Ovary (tissue), 9 donors: ENCODE measurements around the gene REEP3. TPM values are rescaled to one million over a fixed set of nuclear protein-coding genes. Genes with fewer than 3 reads are reported as not detected.

Experiments used
- DNase-seq, 5 donors: peaks; one replicate each; pipeline ENCODE4 v3.0.0-alpha.2; 2019 to 2020
- H3K27ac ChIP-seq, 2 donors: fragments of 200-600 bp; one replicate each; pipeline versions ENCODE4 v1.5.1 to v1.8.0; 2019 to 2022
- H3K27me3 ChIP-seq: fragments of 200-600 bp; one replicate; pipeline ENCODE4 v1.8.0; 2022
- H3K36me3 ChIP-seq: fragments of 200-600 bp; sonication (generic); one replicate; pipeline ENCODE4 v1.5.1; 2019
- H3K4me1 ChIP-seq: one replicate; pipeline ENCODE4 v1.8.1; 2013; ENCODE audit warnings: mild to moderate bottlenecking, moderate library complexity; ENCODE audit not compliant: insufficient read depth
- H3K4me3 ChIP-seq: fragments of 200-600 bp; sonication (generic); one replicate; pipeline ENCODE4 v1.5.1; 2017
- H3K9me3 ChIP-seq, 2 donors: fragments of 200-600 bp in 1 of 2; sonication (generic) in 1 of 2; one replicate each; pipeline versions ENCODE4 v1.5.1 to v1.8.1; 2013 to 2019; ENCODE audit warnings: mild to moderate bottlenecking in 1 of 2, moderate library complexity in 1 of 2
- CTCF ChIP-seq, 3 donors: fragments of 450-650 bp in 2 of 3; fragments of 200-600 bp in 1 of 3; IDR thresholded peaks; one replicate each; pipeline versions ENCODE4 v1.5.1 to v1.8.0; 2016 to 2022; ENCODE audit warnings: antibody characterized with exemption in 3 of 3, mild to moderate bottlenecking in 1 of 3
- EP300 ChIP-seq: sonication (generic); formaldehyde crosslinking; IDR thresholded peaks from one replicate; pipeline ENCODE4 v1.6.1; 2017; ENCODE audit warnings: antibody characterized with exemption
- POLR2A ChIP-seq: fragments of 450-650 bp; IDR thresholded peaks from one replicate; pipeline ENCODE4 v1.6.1; 2017; ENCODE audit warnings: antibody characterized with exemption, mild to moderate bottlenecking, moderate library complexity
- WGBS, 3 donors: extraction: QIAGEN DNeasy Blood & Tissue Kit in 1 of 3; methylation state at CpG; one replicate each; pipeline versions ENCODE4 v1.1.5 to v1.1.7; 2013 to 2017; 5-methylcytosine and 5-hydroxymethylcytosine counted together
- intact Hi-C, 4 donors: fragments of 100-400 bp; cut with DNase I; formaldehyde crosslinking; loops; one replicate each; pipeline versions ENCODE4 v1.11.0 to v1.15.1; 2022 to 2023
- polyA plus RNA-seq, 2 donors: library from polyadenylated mRNA; stranded (reverse); fragments of 200-250 nt in 1 of 2; fragments of 350-450 nt in 1 of 2; fragmentation: Illumina TruSeq in 1 of 2; extraction: RNeasy Lipid Tissue Mini Kit (QIAGEN cat#74804) in 1 of 2; gene quantifications; one replicate each; pipeline ENCODE4 v1.2.3, GENCODE V29; 2013 to 2014
- total RNA-seq, 7 donors: library from RNA; depleted of rRNA in 2 of 7; stranded (reverse); fragments of >200 nt in 2 of 7; fragmentation: NEBNext Ultra II Directional in 3 of 7; extraction: Animal tissue kit (Norgen Biotek cat#: 25700) in 3 of 7; gene quantifications; one replicate each; pipeline versions ENCODE4 v1.1.0 to v1.2.4, GENCODE V29; 2016 to 2023
- donor health status: DM: no; HTN: no; CAD: no; lungs with moderate emphysema.
- donor health status: DM: no; HTN: no; CAD: no.
- donor health status: Bipolar disorder and iron deficiency.
- donor health status: DM: yes; HTN: yes; CAD: no.
- donor health status: DM: no; HTN: no; CAD: no.
- donor health status: DM: yes; HTN: yes; CAD: no.

REEP3 gene
- total and polyA plus RNA-seq, 9 donors, result 9.3 to 30.5 (median 23.1) TPM

DNA sequence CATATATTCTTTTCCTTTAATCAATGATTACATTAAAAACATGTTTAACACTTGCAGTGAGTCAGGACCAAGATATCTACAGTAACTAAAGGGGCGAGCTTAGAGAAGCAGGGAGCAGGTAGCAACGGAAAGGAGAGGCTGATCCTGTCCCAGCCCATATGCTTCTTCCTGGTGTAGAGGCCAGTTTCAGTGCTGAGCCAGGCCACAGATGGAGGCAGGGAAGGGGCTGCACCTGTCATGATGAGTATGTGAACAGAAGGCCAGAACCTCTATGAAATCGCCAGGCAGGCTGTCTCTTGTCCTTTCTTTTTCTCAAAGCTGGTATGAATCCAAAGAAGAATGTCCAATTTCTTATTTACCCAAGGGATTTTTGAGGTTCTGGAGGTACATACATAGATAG lies 16.3 kb downstream of the REEP3 start:
- 92 to 96% (median 92%) methylated on average over 3 of the region's 3 CpGs for WGBS, 3 donors

DNA sequence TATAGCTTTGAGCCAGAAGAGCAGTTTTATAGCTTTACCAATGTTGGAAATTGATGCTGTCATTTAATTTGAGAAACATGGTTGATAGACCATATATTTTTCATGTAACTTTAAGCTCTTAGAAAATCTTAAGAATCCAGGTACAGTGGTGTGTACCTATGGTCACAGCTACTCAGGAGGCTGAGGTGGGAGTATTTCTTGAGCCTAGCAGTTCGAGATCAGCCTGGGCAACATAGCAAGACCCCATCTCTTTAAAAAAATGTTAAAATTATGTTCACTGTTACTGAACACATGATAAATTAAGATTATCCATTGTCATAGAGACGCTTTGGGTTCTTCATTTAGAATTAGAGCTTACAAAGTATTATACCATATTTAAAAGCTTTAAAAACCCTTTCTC lies 18.2 kb downstream of the REEP3 start:
- no peak overlapping the region for H3K27ac ChIP-seq
- 94 to 98% (median 95%) methylated on average over 2 of the region's 2 CpGs for WGBS, 3 donors
- no peaks in the 10 kb centered on the region for H3K36me3 ChIP-seq
- H3K27me3 ChIP-seq, result no peaks in the 10 kb centered on the region
- no peak for TF ChIP-seq CTCF (IDR thresholded peaks at IDR 0.05)
- TF ChIP-seq EP300, result no peak
- TF ChIP-seq POLR2A, result no peak
- intact Hi-C loops, result no loop called here
- H3K4me3 ChIP-seq, result no peak overlapping the region
- H3K4me1 ChIP-seq, result peaks cover 2% of the 10 kb centered on the region
- no peaks in the 10 kb centered on the region for H3K9me3 ChIP-seq
- DNase-seq, result no peak

More for the DNA sequence above, 16.3 kb downstream of the REEP3 start:
- H3K27ac ChIP-seq, result no peak overlapping the region
- no peaks in the 10 kb centered on the region for H3K9me3 ChIP-seq
- no peaks in the 10 kb centered on the region for H3K36me3 ChIP-seq
- no peak for DNase-seq
- intact Hi-C loops, result no loop called here
- no peaks in the 10 kb centered on the region for H3K27me3 ChIP-seq
- TF ChIP-seq POLR2A, result no peak
- no peak for TF ChIP-seq EP300
- TF ChIP-seq CTCF (IDR thresholded peaks at IDR 0.05), result no peak
- no peaks in the 10 kb centered on the region for H3K4me1 ChIP-seq
- no peak overlapping the region for H3K4me3 ChIP-seq

- intact Hi-C loops, result no loop called here
- WGBS, 3 donors, result 43 to 62% (median 58%) methylated on average over 1 of the region's 1 CpG
- Histone ChIP-seq H3K36me3 (no peaks in the 10 kb centered on the region), H3K9me3 (no peaks in the 10 kb centered on the region), H3K4me3 (no peak overlapping the region), H3K27ac (no peak overlapping the region), H3K27me3 (no peaks in the 10 kb centered on the region), H3K4me1 (peaks cover 4% of the 10 kb centered on the region)
- TF ChIP-seq CTCF (IDR thresholded peaks at IDR 0.05) (no peak), POLR2A (no peak), EP300 (no peak)
- no peak for DNase-seq
Measured at GRCh38 chr10:63539994-63540393, 18.8 kb downstream of the REEP3 start.

DNA sequence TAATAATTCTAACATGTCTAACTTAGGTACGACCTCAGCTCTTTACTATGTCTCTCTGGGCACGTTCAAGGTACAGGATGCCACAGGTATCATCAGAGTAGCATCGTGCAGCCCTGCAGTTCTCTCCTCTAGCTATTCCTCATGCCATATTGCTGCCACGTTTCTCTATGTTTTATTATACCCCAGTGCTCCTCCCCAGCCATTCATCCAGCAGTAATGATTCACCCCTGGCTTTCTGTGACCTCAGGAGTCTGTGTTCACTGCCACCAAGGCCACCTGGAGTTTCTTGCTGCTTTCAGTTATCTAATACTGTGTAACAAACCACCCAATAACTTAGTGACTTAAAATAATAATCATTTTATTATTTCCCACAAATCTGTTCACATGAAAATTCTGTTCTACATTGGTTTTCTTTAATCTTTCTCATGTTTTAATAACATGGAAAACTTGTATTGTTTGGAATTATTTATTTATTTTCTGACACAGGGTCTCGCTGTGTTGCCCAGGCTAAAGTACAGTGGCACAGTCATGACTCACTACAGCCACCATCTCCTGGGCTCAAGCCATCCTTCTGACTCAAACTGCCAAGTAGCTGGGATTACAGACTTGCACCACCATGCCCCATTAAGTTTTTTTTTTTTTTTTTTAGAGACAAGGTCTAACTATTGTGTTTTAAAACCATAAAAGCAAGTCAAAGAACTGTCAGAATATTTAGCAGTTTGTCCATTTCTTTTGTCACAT lies 21.8 kb downstream of the REEP3 start:
- Histone ChIP-seq H3K36me3 (no peaks in the 10 kb centered on the region), H3K4me1 (peaks cover 4% of the 10 kb centered on the region), H3K9me3 (no peaks in the 10 kb centered on the region), H3K27ac (no peak overlapping the region), H3K4me3 (no peak overlapping the region), H3K27me3 (no peaks in the 10 kb centered on the region)
- TF ChIP-seq EP300 (no peak), POLR2A (no peak), CTCF (IDR thresholded peaks at IDR 0.05) (no peak)
- intact Hi-C loops, result no loop called here
- DNase-seq, result no peak
- WGBS, 3 donors, result 79 to 84% (median 80%) methylated on average over 5 of the region's 5 CpGs
